Epidermal melanocyte (primary cell): Measurements from ENCODE around the gene AKR7A3.
"Not testable (repeated sequence)": the region's sequence is repeated elsewhere in the genome, so short reads cannot be mapped to it uniquely, and the experiment has no call there.

ENCODE experiments used
- DNase-seq: peaks from one replicate; pipeline ENCODE4 v3.0.0; 2011; ENCODE audit warnings: low spot score; ENCODE audit not compliant: insufficient read length

The AKR7A3 gene

DNA sequence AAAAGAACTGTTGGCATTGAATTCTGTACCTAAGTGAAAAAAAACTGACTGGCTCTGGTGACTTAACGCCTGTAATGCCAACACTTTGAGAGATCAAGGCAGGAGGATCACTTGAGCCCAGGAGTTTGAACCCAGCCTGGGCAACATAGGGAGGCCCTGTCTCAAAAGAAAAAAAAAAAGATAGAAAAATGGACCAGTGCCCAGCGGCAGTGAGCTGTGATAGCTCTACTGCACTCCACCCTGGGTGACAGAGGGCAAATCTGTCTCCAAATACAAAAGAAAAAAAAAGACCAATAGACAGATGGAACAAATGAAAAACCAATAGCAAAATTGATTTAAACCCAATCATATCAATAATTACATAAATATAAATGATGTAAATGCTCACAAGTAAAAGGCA, 674 bp upstream of the AKR7A3 start:
- no peak for DNase-seq

- DNase-seq: no peak
These were observed 959 bp downstream of the AKR7A3 start for GRCh38 chr1:19287436-19288185.

DNA sequence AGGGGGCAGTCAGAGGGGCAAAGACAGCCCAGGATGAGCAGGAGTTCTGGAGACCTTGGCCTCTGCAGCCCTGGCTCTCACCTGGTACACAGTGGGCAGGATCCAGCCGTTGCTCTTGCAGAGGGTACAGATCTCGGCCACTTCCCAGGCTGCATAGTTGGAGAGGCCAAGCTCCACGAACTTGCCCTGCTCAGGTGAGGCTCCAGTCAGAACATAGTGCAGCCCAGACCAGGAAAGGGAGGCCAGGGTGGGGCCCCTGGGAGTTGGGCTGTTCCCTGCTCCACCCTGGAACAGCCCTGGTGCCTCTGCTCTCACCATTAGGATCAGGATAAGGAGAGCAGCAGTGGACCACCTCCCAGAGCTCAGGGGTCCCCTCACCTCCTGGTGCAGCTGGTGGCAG, 2.8 kb downstream of the AKR7A3 start:
- not testable (repeated sequence) for DNase-seq

GRCh38 chr1:19285366-19285765, 3.2 kb downstream of the AKR7A3 start:
- DNase-seq: not testable (repeated sequence)

- no peak for DNase-seq
These were observed 3.7 kb downstream of the AKR7A3 start for GRCh38 chr1:19284881-19285280.

DNA sequence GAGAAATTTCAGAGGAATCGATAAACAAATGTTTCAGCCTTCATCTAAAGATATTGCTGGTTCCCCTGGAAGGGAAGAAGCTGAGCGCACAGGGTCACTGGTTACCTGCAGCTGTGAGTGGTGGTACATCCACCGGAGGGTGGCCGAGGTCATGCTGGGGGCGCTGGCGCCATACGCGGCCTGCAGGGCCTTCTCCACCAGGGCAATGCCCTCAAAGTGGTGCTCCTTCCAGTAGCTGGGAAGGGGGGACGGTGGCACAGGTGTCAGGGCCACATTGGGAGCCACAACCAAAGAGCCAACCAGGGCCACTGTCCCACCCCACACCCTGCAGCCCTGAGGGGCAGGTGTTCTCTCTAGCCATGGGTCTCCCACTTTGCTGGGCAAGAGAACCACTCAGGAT, 4.7 kb downstream of the AKR7A3 start:
- no peak for DNase-seq

DNA sequence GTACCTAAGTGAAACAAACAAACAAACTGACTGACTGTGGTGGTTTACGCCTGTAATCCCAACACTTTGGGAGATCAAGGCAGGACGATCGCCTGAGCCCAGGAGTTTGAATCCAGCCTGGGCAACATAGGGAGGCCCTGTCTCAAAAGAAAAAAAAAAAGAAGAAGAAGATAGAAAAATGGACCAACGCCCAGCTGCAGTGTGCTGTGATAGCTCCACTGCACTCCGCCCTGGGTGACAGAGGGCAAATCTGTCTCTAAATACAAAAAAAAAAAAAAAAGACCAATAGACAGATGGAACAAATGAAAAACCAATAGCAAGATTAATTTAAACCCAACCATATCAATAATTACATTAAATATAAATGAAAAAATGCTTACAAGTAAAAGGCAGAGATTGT, 13.9 kb downstream of the AKR7A3 start:
- DNase-seq: no peak

GRCh38 chr1:19273844-19274531, 14.6 kb downstream of the AKR7A3 start:
- DNase-seq: not testable (repeated sequence)

DNA sequence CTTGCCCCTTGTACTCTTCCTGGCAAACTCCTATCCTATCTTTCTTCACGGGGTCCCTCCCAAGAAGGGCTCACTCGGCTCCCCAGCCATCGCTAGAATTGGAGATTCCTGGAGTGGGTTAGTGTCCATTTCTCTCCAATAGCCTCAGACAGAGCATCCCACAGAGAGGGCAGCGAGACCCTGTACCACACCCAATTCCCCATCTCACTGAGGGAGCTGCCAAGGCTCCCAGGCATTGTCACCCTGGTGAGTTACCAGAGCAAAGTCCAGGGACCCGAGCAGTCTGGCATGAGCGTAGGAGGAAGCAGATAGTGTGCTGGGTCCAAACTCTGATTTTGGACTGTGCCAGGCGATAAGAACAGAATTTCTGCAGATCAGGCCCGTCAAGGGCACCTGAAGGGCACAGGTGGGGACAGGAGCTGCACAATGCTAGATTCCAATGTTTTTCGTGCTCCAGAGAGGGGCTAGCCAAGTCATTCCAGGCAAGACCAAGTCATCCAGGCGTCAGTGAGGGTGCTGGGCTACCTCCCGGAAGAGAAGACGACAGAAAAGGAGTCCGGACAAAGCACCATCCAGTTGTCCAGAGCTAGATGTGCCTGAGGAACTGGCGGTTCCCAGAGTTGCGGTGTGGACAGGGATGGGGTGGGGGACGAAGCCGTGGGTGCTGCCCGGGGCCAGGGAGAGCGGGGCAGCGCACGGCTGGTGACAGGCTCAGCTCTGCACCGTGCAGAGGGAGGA, 15.3 kb downstream of the AKR7A3 start:
- no peak for DNase-seq

DNA sequence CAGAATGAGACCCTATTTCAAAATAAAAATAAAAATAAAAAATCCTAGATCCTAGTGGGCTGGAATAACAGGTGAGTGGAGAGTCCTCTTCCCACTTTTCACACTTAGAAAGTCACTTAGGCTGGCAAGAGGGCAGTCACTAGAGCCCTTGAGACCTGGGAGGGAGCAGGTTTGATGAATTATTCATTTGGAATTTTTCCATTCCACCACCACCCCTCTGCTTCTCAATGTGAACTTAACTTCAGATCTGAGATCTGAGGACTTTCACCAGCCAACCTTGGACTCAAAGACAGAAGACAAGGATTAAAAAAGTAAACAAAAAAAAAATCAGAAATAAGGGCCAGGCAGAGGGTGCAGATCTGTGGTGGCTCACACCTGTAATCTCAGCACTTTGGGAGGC, 16.5 kb downstream of the AKR7A3 start:
- DNase-seq: no peak

- not testable (repeated sequence) for DNase-seq
These were observed 18.2 kb downstream of the AKR7A3 start for GRCh38 chr1:19270343-19270730.

DNA sequence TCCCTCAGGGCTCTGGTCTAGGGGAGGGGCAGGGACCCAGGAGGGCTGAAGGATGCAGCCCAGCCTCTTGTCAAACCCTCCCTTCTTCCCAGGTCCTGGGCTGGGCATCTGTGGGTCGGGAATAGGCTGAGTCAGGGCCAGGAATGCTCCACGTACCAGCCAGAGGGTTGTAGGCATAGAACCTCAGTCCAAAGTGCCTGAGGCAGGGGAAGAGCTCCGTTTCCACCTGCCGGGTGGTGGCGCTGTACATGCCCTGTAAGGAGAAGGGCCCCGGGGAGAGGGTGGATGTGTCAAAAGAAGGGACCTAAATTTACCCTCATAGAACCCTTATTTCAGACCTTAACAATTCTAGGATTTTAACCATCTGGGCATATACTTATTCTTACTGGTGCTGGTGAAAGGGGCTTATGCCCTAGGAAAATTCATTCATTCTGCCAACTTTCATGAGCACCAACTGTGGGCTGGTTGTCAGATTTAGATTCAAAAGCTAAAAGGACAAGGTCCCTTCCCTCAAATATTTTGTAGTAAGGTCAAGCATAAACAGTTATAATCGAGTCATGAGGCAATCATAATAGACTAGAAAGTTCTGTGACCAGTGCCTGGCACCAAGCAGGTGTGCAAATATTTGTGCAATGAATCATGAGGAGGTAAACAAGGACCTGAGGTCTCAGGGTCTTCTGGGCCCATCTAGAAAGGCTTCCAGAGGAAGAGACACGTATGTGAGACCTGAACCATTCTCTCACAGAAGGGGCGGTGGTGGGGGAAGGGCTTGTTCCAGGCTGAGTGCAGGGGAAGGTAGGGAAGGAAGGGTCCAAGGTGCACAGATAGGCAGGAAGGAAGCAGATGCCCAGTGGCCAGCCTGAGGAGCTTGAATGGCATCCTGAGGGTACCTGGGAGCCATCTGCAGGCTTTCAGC, 18.9 kb downstream of the AKR7A3 start:
- DNase-seq: not testable (repeated sequence)

- DNase-seq: no peak
These were observed 20.1 kb downstream of the AKR7A3 start for GRCh38 chr1:19268445-19268844.

DNA sequence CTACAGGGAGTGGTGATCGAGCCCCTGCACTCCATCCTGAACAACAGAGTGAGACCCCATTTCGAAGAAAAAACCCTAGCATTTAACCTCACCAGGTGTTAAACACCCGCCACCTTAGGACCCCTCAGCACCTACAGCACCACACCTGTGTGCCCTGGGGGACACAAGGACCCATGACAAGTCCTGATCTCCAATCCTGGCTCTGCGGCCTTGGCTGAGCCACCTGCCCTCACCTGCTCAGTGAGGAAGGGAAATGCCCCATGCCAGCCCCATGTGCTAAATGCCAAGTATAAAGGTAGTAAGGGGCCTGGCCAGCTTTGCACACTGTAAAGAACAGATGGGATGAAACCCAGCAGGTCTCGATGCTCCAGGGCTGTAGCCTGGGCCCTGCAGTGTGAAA, 25.8 kb downstream of the AKR7A3 start:
- DNase-seq: no peak

DNA sequence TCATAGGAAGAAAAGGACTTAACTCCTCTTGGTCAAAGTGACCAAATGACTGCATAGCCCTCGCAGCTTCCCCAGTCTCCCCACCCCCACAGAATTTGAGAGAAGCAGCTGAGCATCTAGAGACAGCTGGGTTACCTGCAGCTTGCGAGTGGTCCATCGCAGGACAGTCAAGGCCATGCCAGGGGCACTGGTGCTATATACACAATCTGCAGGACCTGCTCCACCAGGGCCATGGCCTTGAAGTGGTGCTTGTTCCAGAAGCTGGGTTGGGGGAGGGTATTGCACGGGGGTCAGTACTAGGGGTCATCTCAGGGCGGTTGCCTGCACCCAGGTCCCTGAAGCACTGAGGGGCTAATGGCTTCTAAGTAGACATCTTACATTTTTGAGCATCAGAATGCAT, 26.5 kb downstream of the AKR7A3 start:
- DNase-seq: no peak

- DNase-seq: no peak
These were observed 28.1 kb downstream of the AKR7A3 start for GRCh38 chr1:19260211-19261138.

DNA sequence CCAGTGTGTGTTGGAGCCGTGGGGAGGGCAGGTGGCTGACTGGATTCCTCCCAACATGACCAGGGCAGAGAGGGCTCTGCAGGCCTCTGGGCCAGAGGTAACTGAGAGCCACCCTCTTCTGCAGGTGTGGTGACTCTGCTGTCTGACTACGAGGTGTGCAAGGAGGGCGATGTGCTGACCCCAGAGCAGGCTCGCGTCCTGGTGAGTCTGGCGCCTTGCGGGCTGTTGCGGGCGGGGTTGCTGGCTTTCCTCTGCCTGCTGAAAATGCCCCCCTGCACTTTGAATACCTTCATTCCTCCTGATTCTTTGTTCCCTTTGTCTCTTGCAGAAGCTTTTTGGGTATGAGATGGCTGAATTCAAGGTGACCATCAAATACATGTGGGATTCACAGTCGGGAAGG, 30.2 kb downstream of the AKR7A3 start:
- no peak for DNase-seq

GRCh38 chr1:19257178-19257914, 31.2 kb downstream of the AKR7A3 start:
- DNase-seq: no peak

DNA sequence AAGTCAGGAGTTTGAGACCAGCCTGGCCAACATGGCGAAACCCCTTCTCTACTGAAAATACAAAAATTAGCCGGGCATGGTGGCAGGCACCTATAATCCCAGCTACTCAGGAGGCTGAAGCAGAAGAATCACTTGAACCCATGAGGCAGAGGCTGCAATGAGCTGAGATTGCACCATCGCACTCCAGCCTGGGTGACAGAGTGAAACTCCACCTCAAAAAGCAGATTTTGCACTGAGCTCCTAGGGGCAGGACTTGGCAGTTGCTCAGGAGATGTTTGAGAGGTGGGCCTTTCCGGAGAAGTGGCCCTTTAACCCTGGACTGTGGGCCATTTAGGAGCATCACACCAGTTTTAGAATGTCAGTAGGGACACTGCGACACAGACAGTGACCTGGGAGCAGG, 32.3 kb downstream of the AKR7A3 start:
- DNase-seq: not testable (repeated sequence)
